HG02970 (cell line): ENCODE measurements around the gene UBE2E2.

Source experiments
- ATAC-seq: cut with Tn5 transposase; IDR thresholded peaks from one replicate; pipeline ENCODE4 v1.9.1; 2021; ENCODE audit warnings: mild to moderate bottlenecking, moderate library complexity, moderate number of reproducible peaks; ENCODE audit not compliant: unreplicated experiment, low FRiP score

Gene UBE2E2

DNA sequence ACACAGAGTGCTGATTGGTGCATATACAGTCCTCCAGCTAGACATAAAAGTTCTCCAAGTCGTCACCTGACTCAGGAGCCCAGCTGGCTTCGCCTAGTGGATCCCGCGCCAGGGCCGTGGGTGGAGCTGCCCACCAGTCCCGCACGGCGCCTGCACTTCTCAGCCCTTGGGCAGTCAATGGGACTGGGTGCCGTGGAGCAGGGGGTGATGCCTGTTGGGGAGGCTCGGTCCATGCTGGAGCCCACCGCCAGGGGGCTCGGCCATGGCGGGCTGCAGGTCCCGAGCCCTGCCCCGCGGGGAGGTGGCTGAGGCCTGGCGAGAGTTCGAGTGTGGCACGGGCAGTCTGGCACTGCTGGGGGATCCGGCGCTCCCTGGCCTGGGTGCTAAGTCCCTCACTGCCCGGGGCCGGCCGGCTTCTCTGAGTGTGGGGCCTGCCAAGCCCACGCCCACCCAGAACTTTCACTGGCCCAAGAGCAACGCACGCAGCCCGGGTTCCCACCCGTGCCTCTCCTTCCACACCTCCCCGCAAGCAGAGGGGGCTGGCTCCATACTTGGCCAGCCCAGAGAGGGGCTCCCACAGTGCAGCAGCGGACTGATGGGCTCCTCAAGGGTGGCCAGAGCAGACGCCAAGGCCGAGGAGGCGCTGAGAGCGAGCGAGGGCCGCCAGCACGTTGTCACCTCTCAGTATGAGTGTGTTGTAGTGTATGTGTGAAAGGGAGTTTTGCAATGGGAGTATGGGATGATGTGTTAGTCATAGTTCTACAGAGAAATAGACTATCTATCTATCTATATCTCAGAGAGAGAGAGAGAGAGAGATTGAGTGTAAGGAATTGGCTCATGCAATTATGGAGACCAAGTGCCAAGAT is 69.0 kb downstream of the UBE2E2 start:
- ATAC-seq: no peak

DNA sequence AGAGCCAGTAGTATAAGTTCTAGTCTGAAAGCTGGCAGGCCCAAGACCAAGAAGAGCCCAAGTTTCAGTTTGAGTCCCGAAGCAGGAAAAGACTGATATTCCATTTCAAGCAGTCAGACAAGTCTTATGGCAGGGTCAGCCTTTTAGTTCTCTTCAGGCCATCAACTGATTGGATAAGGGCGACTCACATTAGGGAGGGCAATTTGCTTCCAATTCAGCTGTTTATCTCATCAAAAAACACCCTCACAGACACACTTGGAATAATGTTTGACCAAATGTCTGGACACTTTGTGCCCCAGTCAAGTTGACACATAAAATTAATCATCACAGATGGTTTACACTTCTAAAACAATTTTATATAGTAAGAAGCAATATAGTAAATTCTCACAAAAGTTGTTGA is 69.7 kb downstream of the UBE2E2 start:
- ATAC-seq: no peak

DNA sequence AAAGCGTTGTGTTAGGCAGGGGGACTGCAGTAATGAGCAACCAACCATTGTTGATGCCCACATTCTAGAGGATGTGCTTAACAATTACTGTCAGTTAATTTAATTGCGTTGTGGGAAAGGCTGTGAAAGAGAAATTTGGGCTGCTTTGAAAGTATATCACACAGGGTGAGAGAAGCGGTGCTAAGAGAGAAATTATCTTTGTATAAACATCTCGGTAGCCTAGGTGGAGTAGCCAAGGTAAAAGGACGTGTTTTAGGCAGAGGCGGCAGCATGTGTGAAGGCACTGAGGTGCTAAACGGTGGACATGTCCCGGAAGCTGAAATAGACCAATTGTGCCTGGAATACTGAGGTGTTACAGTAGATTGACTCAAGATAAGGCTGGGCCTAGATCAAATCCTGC is 71.9 kb downstream of the UBE2E2 start:
- ATAC-seq: no peak

DNA sequence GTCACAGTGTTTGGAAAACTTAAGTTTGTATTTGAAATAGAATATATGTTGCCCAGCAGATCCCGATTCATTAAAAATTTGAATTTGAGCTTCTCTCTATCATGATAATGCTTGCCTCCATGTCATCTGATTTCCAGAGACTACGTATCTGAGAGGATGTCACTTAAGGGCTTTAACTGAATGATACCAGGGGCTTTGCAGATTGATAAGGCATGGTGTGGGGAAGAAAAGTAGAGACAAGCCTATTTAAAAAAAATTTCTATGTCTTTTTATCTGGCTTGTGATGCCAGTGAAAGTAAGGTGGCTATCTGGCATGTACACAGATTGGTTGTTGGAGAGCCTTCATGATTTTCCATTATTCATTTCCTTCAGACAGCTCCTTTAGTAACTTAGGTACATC is 72.7 kb downstream of the UBE2E2 start:
- ATAC-seq: no peak

DNA sequence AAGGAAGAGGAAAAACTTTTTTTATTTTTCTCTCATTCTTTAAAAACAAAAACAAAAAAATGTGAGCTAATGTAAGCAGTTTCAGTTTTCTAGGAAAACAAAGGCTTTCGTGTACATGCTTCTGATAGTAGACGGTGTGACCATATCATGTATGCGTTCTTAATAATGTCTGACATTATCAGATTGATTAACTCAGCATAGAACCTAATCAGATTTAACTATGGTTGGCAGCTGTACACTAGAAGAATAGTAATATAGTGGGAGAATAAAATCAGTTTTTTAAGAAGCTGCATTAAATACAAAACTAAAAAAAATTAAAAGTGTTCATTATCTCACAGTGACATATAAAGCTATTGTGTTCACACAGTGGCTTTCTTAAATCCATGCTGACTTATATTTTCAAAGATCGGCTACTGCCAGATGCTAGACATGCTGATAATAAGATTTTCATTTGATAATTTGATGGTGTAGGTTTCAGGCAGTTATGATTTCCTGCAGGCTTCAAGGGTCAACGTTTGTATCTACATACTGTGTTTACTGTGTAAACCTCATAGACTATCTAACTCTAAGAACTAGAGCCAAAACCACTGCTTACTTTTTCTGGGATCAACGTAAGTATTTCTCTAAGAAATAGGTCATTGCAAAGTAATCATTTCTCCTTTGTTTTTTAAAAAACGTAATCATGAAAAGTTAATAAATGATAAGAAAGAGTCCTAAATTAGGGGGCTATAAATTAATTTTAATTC is 74.0 kb downstream of the UBE2E2 start:
- no peak for ATAC-seq

DNA sequence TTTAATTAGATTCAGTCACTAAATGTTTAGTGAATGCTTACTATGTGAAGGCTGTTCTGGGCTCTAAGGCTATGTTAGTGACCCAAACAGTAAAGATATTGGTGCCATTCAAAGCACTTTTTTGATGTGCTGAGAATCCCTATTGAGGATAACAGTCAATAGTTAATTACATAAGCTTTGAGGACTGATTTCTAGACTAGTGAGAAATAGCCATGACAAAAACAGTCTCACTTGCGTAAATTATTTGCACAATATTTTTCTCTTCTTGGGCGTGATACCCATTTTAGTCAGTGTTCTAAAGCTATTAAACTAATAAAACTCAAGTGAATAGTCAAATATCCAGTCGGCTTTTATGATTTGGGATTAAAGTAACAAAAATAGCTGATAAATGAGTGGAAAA is 74.6 kb downstream of the UBE2E2 start:
- ATAC-seq: no peak

DNA sequence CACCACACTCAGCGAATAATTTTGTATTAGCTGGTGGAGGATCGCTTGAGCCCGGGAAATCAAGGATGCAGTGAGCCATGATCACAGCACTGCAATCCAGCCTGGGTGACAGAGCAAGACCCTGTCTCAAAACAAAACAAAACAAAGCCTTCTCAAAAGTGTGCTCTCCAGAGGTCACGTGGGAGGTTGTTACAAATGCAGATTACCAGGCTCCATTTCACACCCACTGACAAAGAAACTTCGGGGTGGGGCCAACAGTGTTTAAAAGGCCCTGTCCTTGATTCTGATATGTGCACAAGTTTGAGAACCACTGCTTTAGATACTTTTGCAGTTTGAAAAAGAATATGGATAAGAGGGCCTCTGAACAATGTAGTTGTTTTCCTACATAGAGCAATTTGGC is 80.5 kb downstream of the UBE2E2 start:
- ATAC-seq: no peak

DNA sequence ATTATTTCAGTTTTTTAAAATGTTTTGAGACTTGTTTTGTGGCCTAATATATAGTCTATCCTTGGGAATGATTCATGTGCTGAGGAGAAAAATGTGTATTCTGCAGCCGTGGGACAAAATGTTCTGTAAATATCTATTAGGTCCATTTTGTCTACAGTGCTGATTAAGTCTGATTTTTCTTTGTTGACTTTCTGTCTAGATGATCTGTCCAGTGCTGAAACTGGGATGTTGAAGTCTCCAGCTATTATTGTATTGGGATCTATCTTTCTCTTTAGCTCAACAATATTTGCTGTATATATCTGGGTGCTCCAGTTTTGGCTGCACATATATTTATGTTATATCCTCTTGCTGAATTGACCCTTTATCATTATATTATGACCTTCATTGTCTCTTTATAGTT is 85.2 kb downstream of the UBE2E2 start:
- ATAC-seq: no peak

DNA sequence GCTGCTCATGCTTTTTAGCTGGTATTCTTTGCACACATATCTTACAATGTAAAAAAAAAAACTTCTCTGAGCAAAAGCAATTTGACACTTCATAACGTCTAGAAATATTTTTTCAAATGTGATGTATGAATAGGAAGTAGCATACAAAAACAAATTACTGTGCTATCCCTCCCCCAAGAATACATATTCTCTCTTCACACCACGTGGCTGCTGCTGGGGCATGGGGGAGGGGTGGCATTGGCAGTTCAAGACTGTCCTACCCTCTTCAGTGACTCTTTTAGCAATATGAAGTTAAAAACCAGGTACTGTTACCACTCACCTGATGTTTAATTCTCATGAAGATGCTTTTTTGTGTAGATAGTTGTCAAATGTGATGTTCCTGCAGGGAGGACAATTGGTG is 85.6 kb downstream of the UBE2E2 start:
- no peak for ATAC-seq

DNA sequence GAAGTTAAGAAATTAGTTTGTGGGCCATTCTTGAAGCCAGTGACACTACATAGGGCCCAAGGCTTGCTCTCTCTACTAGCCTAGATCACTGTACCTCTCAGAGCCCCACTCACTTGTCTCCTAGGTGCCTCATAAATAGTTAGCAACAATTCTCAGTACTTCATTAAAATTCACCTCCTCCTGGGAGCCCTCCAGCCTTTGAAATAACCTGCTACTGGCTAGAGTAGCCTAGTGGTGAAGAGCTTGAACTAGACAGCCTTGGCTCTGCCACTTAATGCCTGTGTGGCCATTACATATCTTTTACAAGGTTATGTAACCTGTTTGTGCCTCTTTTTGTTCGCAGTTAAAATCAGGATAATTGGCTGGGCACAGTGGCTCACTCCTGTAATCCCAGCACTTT is 89.3 kb downstream of the UBE2E2 start:
- ATAC-seq: no peak

DNA sequence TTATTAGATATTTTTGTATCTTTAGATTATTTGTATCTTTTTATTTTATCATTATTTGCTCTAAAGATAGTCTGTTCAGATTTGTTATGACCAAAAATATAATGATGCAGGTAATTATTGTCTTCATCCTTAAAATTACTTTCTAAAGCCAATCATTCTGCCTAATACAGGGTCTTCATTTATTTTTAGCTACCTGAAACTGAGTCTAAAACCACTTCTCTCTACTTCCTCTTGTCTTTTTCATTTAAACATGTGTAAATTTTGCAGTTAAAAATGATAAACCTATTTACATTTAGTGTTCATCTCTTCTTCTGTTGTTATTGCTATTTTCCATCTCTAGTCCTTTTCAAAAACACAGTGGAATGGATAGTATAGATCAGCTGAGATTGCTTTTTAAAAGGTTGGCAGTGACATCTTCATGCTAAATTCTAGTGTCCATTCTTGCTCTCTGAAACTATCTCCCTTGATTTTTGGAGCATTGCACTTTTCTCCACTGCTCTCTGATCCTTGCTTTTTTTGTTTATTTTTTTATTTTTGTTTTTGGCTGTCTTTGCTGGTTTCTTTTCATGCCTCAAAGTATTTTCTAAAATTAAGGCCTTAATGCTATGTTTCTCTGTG is 91.8 kb downstream of the UBE2E2 start:
- no peak for ATAC-seq

DNA sequence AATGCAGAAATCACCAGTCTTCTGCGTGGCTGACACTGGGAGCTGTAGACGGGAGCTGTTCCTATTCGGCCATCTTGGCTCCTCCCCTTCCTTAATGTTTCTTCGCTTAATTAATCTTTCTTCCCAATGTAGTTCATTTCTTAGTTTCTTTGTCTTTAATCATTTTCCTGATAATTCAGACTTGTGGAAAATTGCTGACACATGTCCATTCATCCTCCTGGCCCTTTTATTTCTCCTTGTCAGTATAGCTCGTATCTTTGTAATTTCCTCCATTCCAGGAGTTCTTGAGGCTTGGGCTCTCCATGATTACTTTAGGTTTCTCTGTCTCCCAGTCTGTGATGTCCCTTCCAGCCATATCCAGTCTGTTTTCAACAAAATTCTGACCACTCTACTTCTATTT is 98.7 kb downstream of the UBE2E2 start:
- ATAC-seq: no peak

DNA sequence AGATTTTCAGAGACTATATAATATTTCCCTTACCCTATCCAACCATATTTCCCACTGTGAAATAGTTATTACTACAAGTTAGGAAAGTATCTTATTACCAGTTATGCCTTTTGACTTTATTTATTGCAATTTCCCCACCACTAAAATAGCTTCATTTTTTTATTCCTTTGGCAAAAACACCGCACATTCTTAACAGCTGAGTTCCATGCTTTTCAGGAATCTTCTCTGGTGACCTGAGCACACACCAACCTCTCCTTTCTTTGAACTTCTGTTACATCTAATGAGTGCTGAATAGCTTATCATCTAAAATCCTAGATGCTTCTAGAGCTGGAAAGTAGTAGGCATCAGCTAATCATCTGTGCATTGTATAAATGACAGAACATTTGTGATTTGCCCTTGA is 99.1 kb downstream of the UBE2E2 start:
- no peak for ATAC-seq

DNA sequence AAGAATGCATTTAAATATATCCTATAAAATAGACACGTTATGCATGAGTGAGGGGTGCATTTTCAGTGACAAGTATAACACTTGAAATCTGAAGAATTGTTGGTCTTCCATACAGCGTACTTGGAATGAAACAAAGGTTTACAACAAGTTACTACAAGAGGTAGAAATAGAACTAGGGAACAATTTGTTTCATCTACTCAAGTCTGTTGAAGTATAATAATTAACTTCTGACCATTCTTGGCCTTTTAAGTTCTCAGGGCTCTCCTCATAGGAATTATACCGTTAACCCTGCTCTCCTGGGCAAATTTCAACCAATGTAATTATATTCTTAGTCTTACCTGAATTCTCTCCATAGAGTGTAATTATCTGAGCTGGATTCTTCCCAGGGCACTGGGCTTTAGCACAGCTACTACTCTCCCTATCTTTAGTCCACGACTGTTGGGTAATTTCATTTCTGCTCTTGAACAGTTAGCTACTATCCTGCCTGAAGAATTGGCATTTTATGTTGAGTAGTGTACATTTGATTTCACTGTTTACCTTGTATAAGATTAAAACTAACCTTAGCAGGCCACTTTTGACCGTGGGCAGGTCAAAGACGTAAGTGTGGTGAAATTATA is 100.6 kb downstream of the UBE2E2 start:
- no peak for ATAC-seq

DNA sequence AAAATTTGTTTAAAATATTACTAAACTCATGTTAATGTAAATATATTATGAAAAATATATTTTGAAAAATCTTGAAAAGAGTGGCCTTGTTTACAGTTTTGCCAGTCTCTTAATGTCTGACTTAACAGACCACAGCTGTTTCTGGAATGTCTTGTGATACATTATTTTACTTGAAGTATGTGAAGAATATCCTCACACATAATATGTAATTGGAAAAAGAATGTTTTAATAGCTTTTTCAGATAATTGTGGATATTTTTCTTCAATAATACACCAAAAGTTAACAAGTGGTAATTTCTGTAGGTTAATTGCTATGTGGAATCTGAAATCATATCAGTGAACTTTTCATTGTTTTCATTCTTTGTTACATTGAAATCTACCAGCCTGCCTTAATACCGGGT is 101.3 kb downstream of the UBE2E2 start:
- no peak for ATAC-seq

DNA sequence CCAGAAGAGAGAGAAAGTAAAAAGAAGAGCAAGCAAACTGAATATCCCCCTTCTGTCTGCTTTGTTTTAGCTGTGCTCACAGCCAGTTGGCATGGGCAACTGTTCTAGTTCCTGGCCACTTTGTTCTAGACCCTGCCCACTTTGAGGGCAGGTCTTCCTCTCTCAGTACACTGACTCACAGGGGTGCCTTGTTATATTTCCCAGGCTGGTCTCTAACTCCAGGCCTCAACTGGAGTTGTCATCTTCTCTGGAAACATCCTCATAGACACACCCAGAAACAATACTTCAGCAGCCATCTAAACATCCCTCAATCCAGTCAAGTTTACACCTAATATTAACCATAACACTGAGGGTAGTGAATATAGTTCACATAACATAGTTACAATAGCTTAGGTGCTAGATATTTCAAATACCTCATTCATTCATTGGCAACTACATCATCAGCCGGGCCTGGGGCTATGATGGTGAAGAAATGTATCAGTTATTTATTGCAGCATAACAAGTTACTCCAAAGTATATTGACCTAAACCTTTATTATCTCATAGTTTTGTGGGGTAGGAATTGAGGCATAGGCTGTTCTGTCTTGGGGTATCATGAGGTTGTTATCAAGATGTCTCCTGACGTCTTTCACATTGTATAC is 106.0 kb downstream of the UBE2E2 start:
- no peak for ATAC-seq

DNA sequence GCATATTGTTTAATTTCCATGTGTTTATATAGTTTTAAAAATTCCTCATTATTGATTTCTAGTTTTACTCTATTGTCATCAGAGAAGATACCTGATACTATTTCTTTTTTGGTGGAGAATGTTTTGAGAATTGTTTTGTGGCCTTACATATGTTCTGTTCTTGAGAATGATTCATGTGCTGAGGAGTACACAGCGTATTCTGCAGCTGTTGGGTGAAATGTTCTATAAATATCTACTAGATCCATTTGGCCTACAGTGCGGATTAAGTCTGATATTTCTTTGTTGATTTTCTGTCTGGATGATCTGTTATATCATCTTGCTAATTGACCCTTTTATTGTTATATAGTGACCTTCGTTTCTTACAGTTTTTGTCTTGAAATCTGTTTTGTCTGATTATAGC is 109.7 kb downstream of the UBE2E2 start:
- ATAC-seq: no peak

DNA sequence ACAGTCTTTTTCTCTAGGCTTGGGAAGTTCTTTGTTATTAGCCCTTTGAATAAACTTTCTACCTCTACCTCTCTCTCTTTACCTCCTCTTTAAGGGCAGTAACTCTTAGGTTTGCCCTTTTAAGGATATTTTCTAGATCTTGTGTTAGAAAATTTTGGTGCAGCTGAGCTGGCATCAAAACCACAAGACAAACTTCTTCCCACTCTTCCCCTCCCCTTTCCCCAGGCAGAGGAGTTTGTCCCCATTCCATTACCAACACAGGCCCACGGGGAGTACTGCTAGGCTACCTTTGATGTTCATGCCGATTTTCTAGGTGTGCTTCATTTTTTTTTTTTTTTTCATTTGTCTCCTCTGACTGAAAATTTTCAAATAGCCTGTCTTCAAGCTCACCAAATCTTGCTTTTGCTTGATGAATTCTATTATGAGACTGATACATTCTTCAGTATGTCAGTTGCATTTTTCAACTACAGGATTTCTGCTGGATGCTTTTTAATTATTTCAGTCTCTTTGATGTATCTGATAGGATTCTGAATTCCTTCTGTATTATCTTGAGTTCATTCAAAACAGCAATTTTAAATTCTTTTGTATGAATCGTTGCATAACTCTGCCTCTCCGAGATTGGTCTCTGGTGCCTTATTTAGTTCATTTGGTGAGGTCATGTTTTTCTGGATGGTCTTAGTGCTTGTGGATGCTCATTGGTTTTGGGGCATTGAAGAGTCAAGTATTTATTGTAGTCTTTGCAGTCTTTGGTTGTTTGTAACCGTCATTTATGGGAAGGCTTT is 112.0 kb downstream of the UBE2E2 start:
- ATAC-seq: no peak

DNA sequence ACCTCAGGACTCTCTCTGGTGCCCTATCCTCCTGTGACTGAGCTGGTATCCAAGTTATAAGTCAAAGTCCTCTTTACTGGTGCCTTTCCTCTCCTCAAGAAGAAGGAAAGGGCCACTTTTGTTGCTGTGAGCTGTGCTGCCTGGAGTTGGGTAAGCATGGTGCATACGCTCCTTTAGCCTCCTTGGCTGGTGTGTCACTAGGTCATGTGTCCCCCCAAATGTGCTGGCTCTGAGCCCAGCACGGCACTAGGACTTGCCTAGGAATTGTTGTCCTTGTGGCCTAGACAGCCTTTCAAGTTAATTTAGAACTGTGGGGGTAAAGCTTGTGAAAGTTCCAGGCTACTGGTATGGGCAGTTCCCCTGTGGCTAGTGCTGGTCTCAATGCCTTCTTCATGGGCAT is 113.8 kb downstream of the UBE2E2 start:
- no peak for ATAC-seq
